ENCODE measurements around the gene SPTBN1. TPM values are rescaled to one million over a fixed set of nuclear protein-coding genes. Genes with fewer than 3 reads are reported as not detected.

Gene SPTBN1
- total and polyA plus RNA-seq, 2 of the 13 experiments (the other 11 are each of a cell fraction or from before 2014, with no cell fraction given): 123 to 299 TPM

DNA sequence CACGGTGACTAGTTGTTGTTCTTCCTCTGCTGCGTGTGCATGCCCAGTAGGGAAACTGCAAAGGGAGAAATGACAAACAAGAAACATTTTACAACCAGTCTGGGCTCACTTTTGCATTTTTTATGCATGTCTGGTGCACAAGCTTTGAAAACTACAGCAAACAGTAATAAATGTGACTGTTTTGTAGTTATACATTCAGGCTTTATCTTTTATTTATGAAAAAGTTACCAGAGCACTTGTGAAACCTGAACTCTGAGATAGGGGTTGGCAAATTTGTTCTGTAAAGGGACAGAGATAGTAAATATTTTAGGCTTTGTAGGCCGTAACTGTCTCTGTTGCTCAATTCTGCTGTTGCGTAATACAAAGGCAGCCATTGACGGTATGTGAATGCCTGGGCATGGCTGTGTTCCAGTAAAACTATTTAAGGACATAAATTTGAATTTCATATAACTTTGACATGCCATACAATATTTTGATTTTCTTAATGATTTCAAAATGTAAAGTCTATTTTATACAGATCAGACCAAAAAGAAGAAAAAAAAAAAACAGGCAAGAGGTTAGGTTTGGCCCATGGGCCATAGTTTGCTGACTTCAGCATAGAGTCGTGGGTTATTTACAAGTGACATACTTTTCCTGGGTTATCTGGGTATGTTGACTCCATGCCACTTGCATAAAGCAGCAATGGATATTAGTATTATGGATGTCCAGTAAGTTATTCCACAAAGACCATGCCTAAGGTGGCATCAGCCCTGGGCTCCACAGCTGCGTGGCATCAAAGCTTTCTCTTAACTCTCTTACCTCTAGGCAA, 213.8 kb downstream of the SPTBN1 start (continued):
- TF ChIP-seq ZBTB34 (CRISPR knock-in tag; IDR thresholded peaks at IDR 0.05) (peak; percentile 79), ZC3H4 (CRISPR knock-in tag; IDR thresholded peaks at IDR 0.05; ENCODE audit: borderline replicate concordance) (0 out of 2 replicates have a peak, but pooled peaks have one; percentile 35), EED (CRISPR knock-in tag; IDR thresholded peaks at IDR 0.05) (no peak), GABPA (IDR thresholded peaks at IDR 0.05; ENCODE audit: low read depth, low read length) (no peak), GABPA (CRISPR knock-in tag; IDR thresholded peaks at IDR 0.05; ENCODE audit: low read depth) (peak; percentile 30; the same call in 1 of the 2 replicates), ZNF468 (CRISPR knock-in tag; IDR thresholded peaks at IDR 0.05) (no peak), ZMYM3 (CRISPR knock-in tag; IDR thresholded peaks at IDR 0.05) (peak; percentile 56; the same call in 1 of the 2 replicates), TBX2 (CRISPR knock-in tag; IDR thresholded peaks at IDR 0.05; ENCODE audit: borderline replicate concordance) (peak; percentile 87), ZNF816 (CRISPR knock-in tag; IDR thresholded peaks at IDR 0.05; ENCODE audit: borderline replicate concordance) (peak; percentile 91; the same call in 1 of the 2 replicates), FOSL1 (CRISPR knock-in tag; IDR thresholded peaks at IDR 0.05; ENCODE audit: borderline replicate concordance) (peak; percentile 27; the same call in 1 of the 2 replicates), HNF1A (IDR thresholded peaks at IDR 0.05; ENCODE audit: low read depth) (peak; percentile 80), HNF1A (CRISPR knock-in tag; IDR thresholded peaks at IDR 0.05; ENCODE audit: borderline replicate concordance) (peak; percentile 88; the same call in 1 of the 2 replicates), HNF4A (CRISPR knock-in tag; IDR thresholded peaks at IDR 0.05) (peak; percentile 94), FOXA1 (IDR thresholded peaks at IDR 0.05) (no peak), FOXA1 (CRISPR knock-in tag; IDR thresholded peaks at IDR 0.05) (peak; percentile 50), HOXA3 (CRISPR knock-in tag; IDR thresholded peaks at IDR 0.05) (peak; percentile 96), ZNF343 (CRISPR knock-in tag; IDR thresholded peaks at IDR 0.05) (0 out of 2 replicates have a peak, but pooled peaks have one; percentile 10), POLR2A (IDR thresholded peaks at IDR 0.05; ENCODE audit: insufficient read depth in 1 of 2, low read depth in 2 of 2, low read length in 2 of 2) (peak; percentile 18 to 29; a peak in 1 of 4 replicates)
- TF ChIP-seq, protein P1, sequence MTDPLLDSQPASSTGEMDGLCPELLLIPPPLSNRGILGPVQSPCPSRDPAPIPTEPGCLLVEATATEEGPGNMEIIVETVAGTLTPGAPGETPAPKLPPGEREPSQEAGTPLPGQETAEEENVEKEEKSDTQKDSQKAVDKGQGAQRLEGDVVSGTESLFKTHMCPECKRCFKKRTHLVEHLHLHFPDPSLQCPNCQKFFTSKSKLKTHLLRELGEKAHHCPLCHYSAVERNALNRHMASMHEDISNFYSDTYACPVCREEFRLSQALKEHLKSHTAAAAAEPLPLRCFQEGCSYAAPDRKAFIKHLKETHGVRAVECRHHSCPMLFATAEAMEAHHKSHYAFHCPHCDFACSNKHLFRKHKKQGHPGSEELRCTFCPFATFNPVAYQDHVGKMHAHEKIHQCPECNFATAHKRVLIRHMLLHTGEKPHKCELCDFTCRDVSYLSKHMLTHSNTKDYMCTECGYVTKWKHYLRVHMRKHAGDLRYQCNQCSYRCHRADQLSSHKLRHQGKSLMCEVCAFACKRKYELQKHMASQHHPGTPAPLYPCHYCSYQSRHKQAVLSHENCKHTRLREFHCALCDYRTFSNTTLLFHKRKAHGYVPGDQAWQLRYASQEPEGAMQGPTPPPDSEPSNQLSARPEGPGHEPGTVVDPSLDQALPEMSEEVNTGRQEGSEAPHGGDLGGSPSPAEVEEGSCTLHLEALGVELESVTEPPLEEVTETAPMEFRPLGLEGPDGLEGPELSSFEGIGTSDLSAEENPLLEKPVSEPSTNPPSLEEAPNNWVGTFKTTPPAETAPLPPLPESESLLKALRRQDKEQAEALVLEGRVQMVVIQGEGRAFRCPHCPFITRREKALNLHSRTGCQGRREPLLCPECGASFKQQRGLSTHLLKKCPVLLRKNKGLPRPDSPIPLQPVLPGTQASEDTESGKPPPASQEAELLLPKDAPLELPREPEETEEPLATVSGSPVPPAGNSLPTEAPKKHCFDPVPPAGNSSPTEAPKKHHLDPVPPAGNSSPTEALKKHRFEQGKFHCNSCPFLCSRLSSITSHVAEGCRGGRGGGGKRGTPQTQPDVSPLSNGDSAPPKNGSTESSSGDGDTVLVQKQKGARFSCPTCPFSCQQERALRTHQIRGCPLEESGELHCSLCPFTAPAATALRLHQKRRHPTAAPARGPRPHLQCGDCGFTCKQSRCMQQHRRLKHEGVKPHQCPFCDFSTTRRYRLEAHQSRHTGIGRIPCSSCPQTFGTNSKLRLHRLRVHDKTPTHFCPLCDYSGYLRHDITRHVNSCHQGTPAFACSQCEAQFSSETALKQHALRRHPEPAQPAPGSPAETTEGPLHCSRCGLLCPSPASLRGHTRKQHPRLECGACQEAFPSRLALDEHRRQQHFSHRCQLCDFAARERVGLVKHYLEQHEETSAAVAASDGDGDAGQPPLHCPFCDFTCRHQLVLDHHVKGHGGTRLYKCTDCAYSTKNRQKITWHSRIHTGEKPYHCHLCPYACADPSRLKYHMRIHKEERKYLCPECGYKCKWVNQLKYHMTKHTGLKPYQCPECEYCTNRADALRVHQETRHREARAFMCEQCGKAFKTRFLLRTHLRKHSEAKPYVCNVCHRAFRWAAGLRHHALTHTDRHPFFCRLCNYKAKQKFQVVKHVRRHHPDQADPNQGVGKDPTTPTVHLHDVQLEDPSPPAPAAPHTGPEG (CRISPR knock-in tag; IDR thresholded peaks at IDR 0.05): 0 out of 2 replicates have a peak, but pooled peaks have one; percentile 78
